OCI-LY7 (cell line): ENCODE results near the gene PLXDC2.

Experiments used
- CTCF ChIP-seq: fragments of 200-600 bp; sonication (generic); conservative IDR thresholded peaks from 2 replicates; pipeline ENCODE4 v1.5.1; 2014; ENCODE audit warnings: mild to moderate bottlenecking, antibody characterized with exemption, low read length, moderate library complexity, mixed read lengths
- EZH2phosphoT487 ChIP-seq: fragments of 200-600 bp; sonication (generic); IDR thresholded peaks from 2 replicates; pipeline ENCODE4 v1.6.1; 2018; ENCODE audit warnings: low read depth, borderline replicate concordance, mild to moderate bottlenecking, mixed run types, antibody characterized with exemption, low read length, moderate library complexity, mixed read lengths

- no peak for TF ChIP-seq CTCF
- no peak for TF ChIP-seq EZH2phosphoT487
Measured at GRCh38 chr10:19947215-19947614, 131.0 kb downstream of the PLXDC2 start.
